Fibroblast of skin of left quadriceps (primary cell): ENCODE results near the gene PNRC1.
"Not testable (repeated sequence)": the region's sequence is repeated elsewhere in the genome, so short reads cannot be mapped to it uniquely, and the experiment has no call there.

Experiments
- DNase-seq, 2 experiments: peaks; one replicate each; pipeline ENCODE4 v3.0.0-alpha.2; 2013; ENCODE audit warnings: low read depth in 2 of 2

PNRC1 gene

DNA sequence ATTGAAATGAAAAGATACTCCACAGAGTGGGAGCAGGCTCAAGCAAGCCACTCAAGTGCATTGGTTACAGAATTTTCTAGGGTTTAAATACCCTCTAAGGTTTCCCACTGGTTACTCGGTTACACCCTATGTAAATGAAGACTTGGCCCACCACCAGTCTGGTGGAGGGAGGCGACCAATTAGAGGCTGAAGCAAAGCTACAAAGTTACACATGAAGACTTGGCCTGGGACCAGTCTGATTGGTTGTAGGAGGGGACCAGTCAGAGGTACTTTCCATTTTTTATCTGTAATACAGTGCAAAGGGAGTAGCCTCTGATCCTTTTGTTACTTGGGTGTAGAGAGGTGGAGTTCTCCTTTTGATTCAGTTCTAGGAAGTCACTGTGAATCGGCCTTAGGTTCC lies 29.7 kb downstream of the PNRC1 start:
- DNase-seq = no peak

GRCh38 chr6:89111933-89112332 lies 31.4 kb downstream of the PNRC1 start:
- no peak for DNase-seq

DNA sequence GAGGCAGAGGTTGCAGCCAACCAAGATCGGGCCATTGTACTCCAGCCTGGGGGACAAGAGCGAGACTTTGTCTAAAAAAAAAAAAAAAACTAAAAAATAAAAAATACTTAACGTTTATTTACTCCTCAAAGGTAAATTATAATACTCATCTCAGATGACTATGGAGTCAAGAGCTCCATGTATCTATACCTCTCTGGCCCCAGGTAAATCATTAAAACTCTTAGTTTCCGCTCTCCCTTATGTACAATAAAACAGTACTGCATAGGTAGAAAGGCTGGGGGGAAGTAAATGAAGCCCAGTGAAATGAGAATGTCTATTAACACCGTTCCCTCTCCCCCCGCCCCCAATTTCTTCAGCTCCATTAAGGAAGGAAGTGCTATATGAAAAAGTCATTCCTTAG lies 36.2 kb downstream of the PNRC1 start:
- no peak for DNase-seq

DNA sequence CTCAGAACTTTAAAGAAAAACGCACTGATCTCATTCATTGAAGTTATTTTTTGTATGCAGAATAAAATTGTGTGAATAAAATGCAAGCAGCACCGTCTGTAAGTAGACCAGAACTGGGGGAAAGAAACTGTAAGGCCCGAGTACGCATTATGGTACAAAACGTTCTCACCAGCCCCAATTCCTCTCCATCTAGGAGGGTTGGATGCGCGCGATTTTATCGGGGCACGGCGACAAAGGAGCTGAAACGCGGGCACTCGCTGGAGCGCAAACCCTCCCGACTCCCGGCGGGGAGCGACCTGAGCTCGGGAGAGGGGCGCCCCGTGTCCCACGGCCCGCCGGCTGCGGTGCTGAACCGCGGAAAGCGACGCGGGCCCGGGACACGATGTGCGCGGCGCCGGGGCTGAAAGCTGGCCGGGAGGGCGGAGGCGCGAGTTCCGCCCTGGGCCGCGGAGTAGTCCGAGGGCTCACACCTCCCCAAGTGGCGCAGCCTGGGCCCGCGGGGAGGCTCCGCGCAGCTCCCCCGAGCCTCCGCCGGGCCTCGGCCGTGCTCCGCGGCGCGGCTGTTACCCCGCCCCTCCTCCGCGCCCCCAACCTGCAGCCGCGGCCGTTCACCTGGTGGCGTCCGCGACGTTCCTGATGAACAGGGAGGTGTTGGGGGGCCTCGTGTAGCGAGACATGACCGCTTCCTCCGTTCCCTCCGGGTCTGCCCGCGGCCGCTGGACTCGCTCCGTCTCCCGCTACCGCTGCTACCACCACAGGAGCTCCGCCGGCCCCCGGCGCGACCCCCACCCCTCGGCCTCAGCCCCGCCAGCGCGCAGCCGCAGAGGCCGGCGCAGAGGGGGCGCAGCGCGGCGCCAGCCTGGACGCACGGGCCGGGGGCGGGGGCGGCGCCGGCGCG lies 36.9 kb downstream of the PNRC1 start, which contains the start of gene SRSF12:
SRSF12 (minus strand) TSS at position 861 of the 898 bp plus-strand sequence; CDS start at position 677, 184 bp downstream.
- DNase-seq = no peak

GRCh38 chr6:89118931-89119330 lies 38.4 kb downstream of the PNRC1 start:
- no peak for DNase-seq

DNA sequence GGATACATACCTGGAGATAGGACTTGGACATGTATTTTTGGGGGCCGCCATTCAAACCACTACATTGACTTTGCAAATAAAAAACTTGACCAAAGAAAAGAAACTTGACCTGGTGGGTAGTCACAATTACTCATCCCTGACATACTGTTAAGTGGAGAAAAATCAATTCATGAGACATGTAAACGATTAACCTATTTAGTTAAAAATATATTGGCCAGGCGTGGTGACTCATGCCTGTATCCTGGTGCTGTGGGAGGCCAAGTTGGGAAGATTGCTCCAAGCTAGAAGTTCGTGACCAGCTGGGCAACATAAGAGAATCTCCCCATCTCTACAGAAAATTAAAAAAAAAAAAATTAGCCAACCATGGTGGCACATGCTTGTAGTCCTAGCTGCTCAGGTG lies 39.8 kb downstream of the PNRC1 start:
- no peak for DNase-seq

GRCh38 chr6:89121934-89122333 lies 41.4 kb downstream of the PNRC1 start:
- DNase-seq = no peak

DNA sequence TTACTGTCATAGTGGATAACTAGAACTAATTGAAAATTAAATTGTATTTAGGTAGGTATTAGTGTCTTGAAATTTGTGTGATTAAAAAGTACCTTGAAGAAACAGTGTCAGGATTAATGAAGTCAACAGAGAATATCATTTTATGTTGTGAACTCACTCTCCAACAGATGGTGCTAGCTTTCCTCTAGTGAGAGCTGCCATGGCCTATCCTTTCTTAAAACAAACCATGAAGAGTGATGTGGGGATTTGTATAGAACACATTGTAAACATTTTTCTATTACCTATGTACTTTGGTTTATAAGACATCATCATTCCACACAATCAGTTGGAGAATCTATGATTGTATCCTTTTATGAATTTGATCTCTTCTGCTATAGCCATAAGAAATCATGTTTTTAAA lies 42.1 kb downstream of the PNRC1 start:
- no peak for DNase-seq

DNA sequence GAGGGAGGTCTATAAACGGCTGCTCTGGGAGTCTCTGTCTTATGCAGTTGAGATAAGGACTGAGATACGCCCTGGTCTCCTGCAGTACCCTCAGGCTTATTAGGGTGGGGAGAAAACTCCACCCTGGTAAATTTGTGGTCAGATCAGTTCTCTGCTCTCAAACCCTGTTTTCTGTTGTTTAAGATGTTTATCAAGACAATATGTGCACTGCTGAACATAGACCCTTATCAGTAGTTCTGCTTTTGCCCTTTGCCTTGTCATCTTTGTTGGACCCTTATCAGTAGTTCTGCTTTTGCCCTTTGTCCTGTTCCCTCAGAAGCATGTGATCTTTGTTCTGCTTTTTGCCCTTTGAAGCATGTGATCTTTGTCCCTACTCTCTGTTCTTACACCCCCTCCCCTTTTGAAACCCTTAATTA lies 47.7 kb downstream of the PNRC1 start:
- not testable (repeated sequence) for DNase-seq

DNA sequence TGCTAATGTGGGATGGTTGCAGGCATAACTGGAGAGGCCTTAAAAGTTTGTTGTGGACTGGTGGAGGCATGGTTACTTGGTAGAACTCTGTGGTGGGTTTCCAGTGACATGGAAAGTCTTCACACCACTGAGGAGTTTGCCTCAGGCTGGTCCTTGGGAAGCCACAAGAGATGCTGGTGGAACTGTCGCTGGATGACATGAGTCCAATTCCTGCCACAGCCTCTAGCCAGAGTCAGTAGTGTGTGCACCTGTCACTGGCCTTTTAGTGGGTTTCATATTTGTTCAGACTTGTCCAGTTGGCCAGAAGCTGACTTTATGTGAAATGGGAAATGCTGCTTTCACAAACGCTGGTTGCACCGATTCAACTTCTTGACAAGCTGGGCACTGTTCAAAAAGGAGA lies 51.0 kb downstream of the PNRC1 start:
- DNase-seq = no peak

GRCh38 chr6:89132057-89132456 lies 51.5 kb downstream of the PNRC1 start:
- no peak for DNase-seq

- no peak for DNase-seq
Measured at GRCh38 chr6:89133981-89134380, 53.4 kb downstream of the PNRC1 start.

- DNase-seq = no peak
Measured at GRCh38 chr6:89134723-89135122, 54.2 kb downstream of the PNRC1 start.
